ENCODE measurements around the gene SRPK3.
A peak's percentile ranks its signal among the peaks of the same experiment; 100 is the strongest.

SRPK3 gene

DNA sequence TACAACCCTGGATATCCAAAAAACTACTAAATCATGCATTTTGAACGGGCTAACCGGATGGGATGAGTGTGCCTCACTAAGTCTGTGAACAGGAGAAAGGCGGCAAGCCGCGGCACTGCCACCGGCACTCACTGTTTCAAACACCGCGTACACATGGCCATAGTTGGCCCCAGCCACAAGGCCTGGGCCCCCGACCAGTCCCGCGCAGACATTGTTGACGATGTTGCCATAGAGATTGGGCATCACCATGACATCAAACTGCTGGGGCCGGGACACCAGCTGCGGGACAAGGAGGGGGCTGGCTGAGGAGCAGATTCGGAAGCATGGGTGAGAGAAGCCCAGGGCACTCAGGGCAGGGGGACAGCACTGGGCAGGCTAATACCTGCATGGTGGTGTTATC, 5.8 kb downstream of the SRPK3 start:
- Histone ChIP-seq H3K36me3 (ENCODE audit: control insufficient read depth, insufficient read depth, low read length) (no peaks in the 10 kb centered on the region), H3K4me3 (ENCODE audit: low read length) (no peak overlapping the region), H3K4me1 (ENCODE audit: control insufficient read depth, insufficient read depth, low read length) (no peaks in the 10 kb centered on the region), H3K27ac (ENCODE audit: low read depth, low read length) (no peak overlapping the region), H3K27me3 (ENCODE audit: control insufficient read depth, insufficient read depth, low read length) (no peaks in the 10 kb centered on the region), H3K9ac (ENCODE audit: low read length) (no peak overlapping the region)

- Histone ChIP-seq H3K4me1 (ENCODE audit: control insufficient read depth, insufficient read depth, low read length) (peaks cover 8% of the 10 kb centered on the region), H3K9ac (ENCODE audit: low read length) (no peak overlapping the region), H3K4me3 (ENCODE audit: low read length) (no peak overlapping the region), H3K27me3 (ENCODE audit: control insufficient read depth, insufficient read depth, low read length) (peaks cover 6% of the 10 kb centered on the region), H3K36me3 (ENCODE audit: control insufficient read depth, insufficient read depth, low read length) (no peaks in the 10 kb centered on the region), H3K27ac (ENCODE audit: low read depth, low read length) (no peak overlapping the region)
Measured at GRCh38 chrX:153789654-153790053, 8.8 kb downstream of the SRPK3 start.

- no peak overlapping the region for H3K4me3 ChIP-seq (ENCODE audit: low read length)
- H3K4me1 ChIP-seq (ENCODE audit: control insufficient read depth, insufficient read depth, low read length), result peaks cover 13% of the 10 kb centered on the region
- H3K36me3 ChIP-seq (ENCODE audit: control insufficient read depth, insufficient read depth, low read length), result no peaks in the 10 kb centered on the region
- peaks cover 6% of the 10 kb centered on the region for H3K27me3 ChIP-seq (ENCODE audit: control insufficient read depth, insufficient read depth, low read length)
- H3K9ac ChIP-seq (ENCODE audit: low read length), result no peak overlapping the region
- H3K27ac ChIP-seq (ENCODE audit: low read depth, low read length), result no peak overlapping the region
Measured at GRCh38 chrX:153791104-153791852, 10.4 kb downstream of the SRPK3 start.

GRCh38 chrX:153792368-153792767, 11.5 kb downstream of the SRPK3 start:
- Histone ChIP-seq H3K27me3 (ENCODE audit: control insufficient read depth, insufficient read depth, low read length) (peaks cover 6% of the 10 kb centered on the region), H3K4me1 (ENCODE audit: control insufficient read depth, insufficient read depth, low read length) (peaks cover 13% of the 10 kb centered on the region), H3K36me3 (ENCODE audit: control insufficient read depth, insufficient read depth, low read length) (no peaks in the 10 kb centered on the region), H3K27ac (ENCODE audit: low read depth, low read length) (no peak overlapping the region), H3K9ac (ENCODE audit: low read length) (peak overlapping the region; percentile 35), H3K4me3 (ENCODE audit: low read length) (no peak overlapping the region)

DNA sequence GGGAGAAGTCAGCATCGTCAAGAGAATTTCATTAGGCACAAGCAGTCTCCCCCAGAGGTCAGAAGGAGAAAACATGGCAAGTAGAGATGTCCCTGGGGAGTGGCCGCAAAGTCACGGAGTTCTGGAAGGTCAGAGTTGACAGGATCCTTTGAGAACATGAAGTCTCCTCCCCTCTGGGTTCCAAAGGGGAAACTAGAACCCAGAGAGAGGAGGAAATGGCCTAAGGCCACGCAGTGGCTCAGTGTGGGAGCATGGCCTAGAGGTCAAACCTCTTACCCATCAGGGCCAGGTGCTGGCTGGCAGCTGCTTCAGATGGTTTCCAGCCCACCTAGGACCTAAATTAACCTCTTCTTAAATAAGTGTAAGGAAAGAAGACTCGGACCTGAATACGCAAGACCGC, 12.4 kb downstream of the SRPK3 start:
- Histone ChIP-seq H3K4me1 (ENCODE audit: control insufficient read depth, insufficient read depth, low read length) (peaks cover 13% of the 10 kb centered on the region), H3K4me3 (ENCODE audit: low read length) (peak overlapping the region; percentile 81), H3K27me3 (ENCODE audit: control insufficient read depth, insufficient read depth, low read length) (peaks cover 6% of the 10 kb centered on the region), H3K27ac (ENCODE audit: low read depth, low read length) (peak overlapping the region; percentile 93), H3K36me3 (ENCODE audit: control insufficient read depth, insufficient read depth, low read length) (no peaks in the 10 kb centered on the region), H3K9ac (ENCODE audit: low read length) (peak overlapping the region; percentile 72)

GRCh38 chrX:153794018-153794896, 13.4 kb downstream of the SRPK3 start, which contains the start of the genes IDH3G and SSR4:
Gene IDH3G (minus strand): TSS chrX:153794375. CDS start chrX:153794326, 49 bp downstream.
Gene SSR4 (plus strand): TSS chrX:153794668. CDS start chrX:153794688, 20 bp downstream.
- peak within 1 kb of the TSS; percentile 72 for H3K9ac ChIP-seq (ENCODE audit: low read length)
- peak within 1 kb of the TSS; percentile 93 for H3K27ac ChIP-seq (ENCODE audit: low read depth, low read length)
- peak within 1 kb of the TSS; percentile 81 for H3K4me3 ChIP-seq (ENCODE audit: low read length)
- H3K27me3 ChIP-seq (ENCODE audit: control insufficient read depth, insufficient read depth, low read length), result peaks cover 6% of the 10 kb centered on the region
- H3K36me3 ChIP-seq (ENCODE audit: control insufficient read depth, insufficient read depth, low read length), result peaks cover 2% of the 10 kb centered on the region
- peaks cover 13% of the 10 kb centered on the region for H3K4me1 ChIP-seq (ENCODE audit: control insufficient read depth, insufficient read depth, low read length)

DNA sequence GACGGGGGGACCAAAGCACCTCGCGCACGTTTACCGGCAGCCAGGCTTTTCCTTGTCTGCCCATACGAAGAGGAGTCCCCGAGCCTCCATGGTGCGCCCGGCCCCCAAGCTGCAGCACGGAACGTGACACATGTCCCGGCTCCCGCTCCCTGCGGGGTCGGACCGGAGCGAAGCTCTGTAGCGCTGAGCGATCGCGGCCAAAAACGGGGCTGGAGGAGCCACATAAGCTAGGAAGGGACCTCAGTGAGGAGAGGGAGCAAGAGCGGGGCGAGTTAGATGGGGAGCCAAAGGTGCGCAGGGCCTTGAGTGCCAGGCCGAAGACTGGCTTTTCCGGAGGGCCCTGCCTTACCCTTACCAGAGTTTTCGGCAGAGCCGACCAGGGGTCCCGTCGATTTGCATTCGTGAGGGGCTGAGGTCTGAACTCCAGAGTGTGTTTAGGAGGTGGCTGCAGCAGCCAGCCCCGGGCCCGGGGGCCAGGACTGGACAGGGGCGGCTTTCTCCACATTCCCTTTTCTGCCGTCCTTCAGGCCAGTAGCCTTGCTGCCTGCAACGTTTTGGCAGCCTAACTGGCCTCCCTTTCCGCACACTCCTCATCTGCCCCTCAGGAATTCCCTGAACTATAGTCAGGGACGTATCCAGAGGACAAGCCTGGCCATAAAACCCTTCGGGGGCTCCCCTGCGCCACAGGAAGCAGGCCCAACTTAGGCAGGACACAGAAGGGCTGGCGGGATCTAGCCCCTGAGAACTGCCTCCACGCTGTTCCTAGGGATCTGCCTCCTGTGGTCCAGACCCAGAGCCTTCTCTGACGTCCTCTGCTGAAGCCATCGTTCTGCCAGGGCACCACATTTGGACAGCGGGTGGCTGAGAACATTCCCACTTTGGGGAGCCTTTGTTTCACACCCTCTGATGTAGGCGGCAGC, 14.3 kb downstream of the SRPK3 start:
- peaks cover 6% of the 10 kb centered on the region for H3K27me3 ChIP-seq (ENCODE audit: control insufficient read depth, insufficient read depth, low read length)
- H3K27ac ChIP-seq (ENCODE audit: low read depth, low read length), result peak overlapping the region; percentile 93
- peaks cover 2% of the 10 kb centered on the region for H3K36me3 ChIP-seq (ENCODE audit: control insufficient read depth, insufficient read depth, low read length)
- H3K9ac ChIP-seq (ENCODE audit: low read length), result peak overlapping the region; percentile 40
- H3K4me1 ChIP-seq (ENCODE audit: control insufficient read depth, insufficient read depth, low read length), result peaks cover 13% of the 10 kb centered on the region
- peak overlapping the region; percentile 74 for H3K4me3 ChIP-seq (ENCODE audit: low read length)

GRCh38 chrX:153797415-153798015, 16.7 kb downstream of the SRPK3 start:
- H3K4me1 ChIP-seq (ENCODE audit: control insufficient read depth, insufficient read depth, low read length), result peaks cover 13% of the 10 kb centered on the region
- no peak overlapping the region for H3K27ac ChIP-seq (ENCODE audit: low read depth, low read length)
- peaks cover 6% of the 10 kb centered on the region for H3K27me3 ChIP-seq (ENCODE audit: control insufficient read depth, insufficient read depth, low read length)

GRCh38 chrX:153799326-153799725, 18.5 kb downstream of the SRPK3 start:
- Histone ChIP-seq H3K9ac (ENCODE audit: low read length) (no peak overlapping the region), H3K4me1 (ENCODE audit: control insufficient read depth, insufficient read depth, low read length) (peaks cover 5% of the 10 kb centered on the region), H3K4me3 (ENCODE audit: low read length) (no peak overlapping the region), H3K36me3 (ENCODE audit: control insufficient read depth, insufficient read depth, low read length) (peaks cover 2% of the 10 kb centered on the region), H3K27ac (ENCODE audit: low read depth, low read length) (no peak overlapping the region), H3K27me3 (ENCODE audit: control insufficient read depth, insufficient read depth, low read length) (no peaks in the 10 kb centered on the region)

More at GRCh38 chrX:153797415-153798015, 16.7 kb downstream of the SRPK3 start:
- Histone ChIP-seq H3K36me3 (ENCODE audit: control insufficient read depth, insufficient read depth, low read length) (peaks cover 2% of the 10 kb centered on the region), H3K4me3 (ENCODE audit: low read length) (no peak overlapping the region), H3K9ac (ENCODE audit: low read length) (no peak overlapping the region)

GRCh38 chrX:153800177-153800722, 19.4 kb downstream of the SRPK3 start:
- Histone ChIP-seq H3K27ac (ENCODE audit: low read depth, low read length) (no peak overlapping the region), H3K9ac (ENCODE audit: low read length) (no peak overlapping the region), H3K4me1 (ENCODE audit: control insufficient read depth, insufficient read depth, low read length) (peaks cover 4% of the 10 kb centered on the region), H3K4me3 (ENCODE audit: low read length) (no peak overlapping the region), H3K36me3 (ENCODE audit: control insufficient read depth, insufficient read depth, low read length) (peaks cover 2% of the 10 kb centered on the region), H3K27me3 (ENCODE audit: control insufficient read depth, insufficient read depth, low read length) (no peaks in the 10 kb centered on the region)

DNA sequence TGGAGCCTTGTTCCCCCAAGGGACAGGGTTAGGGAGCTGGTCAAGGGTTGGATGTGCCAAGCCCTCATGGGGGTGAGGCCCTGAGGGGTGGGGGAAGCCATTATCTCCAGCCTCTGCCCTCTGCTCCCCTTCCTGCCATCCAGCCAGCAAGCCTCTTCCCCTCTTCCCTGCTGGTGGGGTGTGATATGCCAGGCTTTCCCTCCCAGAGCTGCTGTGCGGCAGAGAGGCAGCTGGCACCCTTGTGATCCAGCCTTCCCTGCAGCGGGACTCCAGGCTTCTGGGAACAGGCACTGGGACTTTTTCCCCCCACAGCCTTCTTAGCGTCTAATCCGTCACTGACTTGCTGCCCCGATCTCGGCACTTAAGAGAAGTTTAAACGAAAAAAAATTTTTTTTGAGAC, 19.9 kb downstream of the SRPK3 start:
- Histone ChIP-seq H3K27ac (ENCODE audit: low read depth, low read length) (no peak overlapping the region), H3K27me3 (ENCODE audit: control insufficient read depth, insufficient read depth, low read length) (no peaks in the 10 kb centered on the region)

More for the DNA sequence above, 19.9 kb downstream of the SRPK3 start:
- H3K9ac ChIP-seq (ENCODE audit: low read length), result no peak overlapping the region
- H3K4me3 ChIP-seq (ENCODE audit: low read length), result no peak overlapping the region
- peaks cover 2% of the 10 kb centered on the region for H3K36me3 ChIP-seq (ENCODE audit: control insufficient read depth, insufficient read depth, low read length)
- no peaks in the 10 kb centered on the region for H3K4me1 ChIP-seq (ENCODE audit: control insufficient read depth, insufficient read depth, low read length)

All from rectal smooth muscle tissue (tissue), 1 donor.